Stimulated activated CD4-positive, alpha-beta T cell treated with anti-CD3 and anti-CD28 coated beads, Interleukin-2, amount 100 ng/mL, for 4 hours (primary cell): Measurements from ENCODE around the gene MEX3B.

ENCODE experiments used
- DNase-seq: peaks from one replicate; pipeline ENCODE4 v3.0.0-alpha.2; 2020; ENCODE audit warnings: low read depth

Gene MEX3B

GRCh38 chr15:82045892-82046665, at the start of gene MEX3B:
Gene MEX3B (minus strand): TSS chr15:82046018. CDS start chr15:82045705, 313 bp downstream.
- DNase-seq = peak; percentile 93

DNA sequence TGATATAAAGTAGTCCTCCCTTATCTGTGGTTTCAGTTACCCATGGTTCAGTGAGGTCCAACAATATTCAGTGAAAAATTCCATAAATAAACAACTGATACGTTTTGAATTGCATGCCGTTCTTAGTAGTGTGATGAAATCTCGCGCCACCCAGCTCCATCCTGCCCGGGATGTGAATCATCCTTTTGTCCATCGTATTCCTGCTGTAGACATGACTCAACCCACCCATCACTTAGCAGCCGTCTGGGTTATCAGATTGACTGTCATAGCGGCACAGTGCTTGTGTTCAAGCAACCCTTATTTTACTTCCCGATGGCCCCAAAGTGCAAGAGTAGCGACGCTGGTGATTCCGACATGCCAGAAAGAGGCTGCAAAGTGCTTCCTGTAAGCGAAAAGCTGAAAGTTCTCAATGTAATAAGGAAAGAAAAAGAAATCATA, 48.0 kb upstream of the MEX3B start:
- DNase-seq = no peak

DNA sequence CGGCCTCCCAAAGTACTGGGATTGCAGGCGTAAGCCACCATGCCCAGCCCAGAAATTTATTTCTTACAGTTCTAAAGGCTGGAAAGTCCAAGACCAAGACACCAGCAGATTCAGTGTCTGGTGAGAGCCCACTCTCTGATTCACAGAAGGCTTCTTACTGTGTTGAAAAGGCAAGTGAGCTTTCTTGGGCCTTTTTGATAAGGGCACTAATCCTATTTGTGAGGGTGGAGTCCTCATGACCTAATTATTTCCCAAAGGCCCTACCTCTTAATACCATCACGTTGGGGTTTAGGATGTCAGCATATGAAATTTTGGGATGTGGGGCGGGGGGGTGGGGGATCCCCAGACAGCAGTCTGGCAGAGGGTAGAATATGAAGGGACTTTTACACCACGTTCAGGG, 47.5 kb upstream of the MEX3B start:
- no peak for DNase-seq

- no peak for DNase-seq
Observed at GRCh38 chr15:82091636-82092140, 45.9 kb upstream of the MEX3B start.

- no peak for DNase-seq
Observed at GRCh38 chr15:82086243-82086995, 40.6 kb upstream of the MEX3B start.

GRCh38 chr15:82081914-82082762, 36.3 kb upstream of the MEX3B start:
- no peak for DNase-seq

DNA sequence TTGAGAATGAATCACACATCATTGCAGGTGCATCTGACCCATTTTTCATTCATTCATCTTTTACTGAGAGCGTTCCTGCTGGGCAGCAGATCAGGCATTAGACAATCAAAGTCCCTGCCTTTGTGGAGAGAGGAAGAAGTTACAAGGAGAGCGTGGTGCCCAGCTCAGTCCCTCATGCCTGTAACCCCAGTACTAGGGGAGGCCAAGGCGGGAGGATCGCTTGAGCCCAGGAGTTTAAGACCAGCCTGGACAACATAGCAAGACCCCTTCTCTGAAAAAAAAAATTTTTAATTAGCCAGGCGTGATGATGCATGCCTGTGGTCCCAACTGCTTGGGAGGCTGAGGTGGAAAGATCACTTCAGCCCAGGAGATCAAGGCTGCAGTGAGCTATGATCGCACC, 35.0 kb upstream of the MEX3B start:
- DNase-seq = no peak

- no peak for DNase-seq
Observed at GRCh38 chr15:82079736-82080135, 33.9 kb upstream of the MEX3B start.

- no peak for DNase-seq
Observed at GRCh38 chr15:82074610-82075009, 28.8 kb upstream of the MEX3B start.

GRCh38 chr15:82072926-82073537, 27.2 kb upstream of the MEX3B start:
- no peak for DNase-seq

- DNase-seq = no peak
Observed at GRCh38 chr15:82066455-82066854, 20.6 kb upstream of the MEX3B start.

DNA sequence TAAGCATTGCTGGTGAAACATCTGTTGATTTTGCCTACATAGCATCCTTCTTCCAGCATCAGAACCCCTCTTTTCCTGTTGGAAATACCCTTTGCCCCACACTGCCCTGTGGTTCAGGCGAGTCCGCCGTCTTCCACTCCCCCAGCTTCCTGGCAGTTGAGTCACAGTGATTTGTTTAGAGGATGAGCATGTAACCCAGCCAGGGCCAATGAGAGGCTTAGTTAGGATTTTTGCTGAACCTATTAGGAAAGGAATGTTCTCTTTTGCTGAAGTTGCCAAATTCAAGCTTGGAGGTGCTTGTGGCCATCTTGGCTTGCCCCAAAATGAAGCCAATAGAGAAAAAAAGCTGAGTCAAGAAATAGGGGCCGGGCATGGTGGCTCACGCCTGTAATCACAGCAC, 19.0 kb upstream of the MEX3B start:
- no peak for DNase-seq

DNA sequence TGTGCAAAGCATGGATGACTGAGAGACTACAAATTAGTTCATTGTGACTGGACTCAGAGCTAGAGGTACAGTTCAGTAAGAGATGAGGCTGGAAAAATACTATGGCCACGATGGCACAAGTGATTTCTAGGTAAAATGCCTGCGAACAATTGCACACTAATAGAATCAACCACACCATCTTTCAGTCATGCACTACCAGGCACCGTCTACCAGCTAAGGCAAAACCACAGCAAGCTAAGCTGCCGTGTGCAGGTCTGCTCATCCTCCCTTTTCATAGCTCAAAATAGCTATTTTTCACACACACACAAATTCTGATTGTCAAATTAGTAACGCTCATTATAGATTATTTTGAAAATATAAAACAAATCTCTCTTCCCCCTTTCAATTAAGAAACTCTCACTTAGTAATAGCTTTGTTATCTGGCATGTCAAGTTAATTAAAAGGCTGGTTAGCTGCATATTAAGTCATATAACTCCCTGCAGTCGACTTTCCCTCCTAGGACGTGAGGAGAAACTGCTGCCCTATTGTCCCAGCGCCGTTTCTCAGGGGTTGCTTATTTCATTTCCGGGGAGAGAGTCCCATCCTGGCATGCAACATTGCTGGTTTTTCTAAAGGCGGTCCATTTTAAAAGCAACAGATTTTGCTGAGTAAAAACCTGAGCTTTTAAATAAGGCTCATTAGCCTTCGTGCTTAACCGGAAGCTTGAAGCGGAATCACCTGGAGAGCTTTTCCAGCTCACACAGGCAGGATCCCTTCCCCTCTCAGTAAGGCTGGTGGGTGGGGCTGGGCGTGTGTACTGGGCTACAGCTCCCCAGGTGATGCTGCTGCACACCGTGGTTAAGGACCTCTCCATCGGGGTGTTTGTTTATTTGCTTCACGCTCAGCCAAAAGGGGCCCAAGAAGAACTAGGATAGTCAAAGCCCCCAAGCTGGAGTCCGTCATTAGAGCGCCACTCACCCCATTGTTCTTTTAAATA, 16.9 kb upstream of the MEX3B start:
- no peak for DNase-seq

DNA sequence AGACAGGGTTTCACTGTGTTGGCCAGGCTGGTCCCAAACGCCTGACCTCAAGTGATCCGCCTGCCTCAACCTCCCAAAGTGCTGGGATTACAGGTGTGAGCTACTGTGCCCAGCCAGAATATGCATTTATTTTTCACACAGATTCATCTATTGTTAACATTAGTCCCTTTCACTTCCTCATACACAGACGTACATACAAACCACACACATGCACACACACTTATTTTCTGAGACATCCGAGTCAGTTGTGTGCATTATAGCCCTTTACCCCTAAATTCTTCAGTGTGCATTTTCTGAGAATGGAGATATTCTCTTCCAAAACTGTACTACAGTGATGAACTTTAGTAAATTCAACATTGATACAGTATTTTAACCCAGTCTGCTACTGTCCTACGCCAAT, 15.0 kb upstream of the MEX3B start:
- no peak for DNase-seq

- no peak for DNase-seq
Observed at GRCh38 chr15:82058517-82059204, 12.8 kb upstream of the MEX3B start.

- no peak for DNase-seq
Observed at GRCh38 chr15:82058026-82058425, 12.2 kb upstream of the MEX3B start.

GRCh38 chr15:82056958-82057823, 11.4 kb upstream of the MEX3B start:
- DNase-seq = no peak

DNA sequence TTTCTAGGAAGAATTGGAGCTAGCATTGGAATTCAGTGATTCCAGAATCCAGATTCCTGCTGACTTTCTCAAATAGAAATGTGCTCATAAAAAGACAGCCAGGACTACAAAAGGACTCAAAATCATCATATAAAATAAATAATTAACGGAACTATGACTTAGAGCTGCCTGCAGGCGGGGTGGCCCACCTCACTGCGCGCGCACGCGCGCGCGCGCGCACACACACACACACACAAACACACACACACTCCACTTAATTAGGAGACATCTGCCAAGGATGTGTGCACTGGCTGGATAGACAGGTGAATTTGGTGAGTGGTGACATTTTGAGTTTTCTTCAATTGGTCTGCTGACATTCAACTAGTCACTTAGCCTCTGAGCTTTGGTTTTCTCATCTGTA, 6.9 kb upstream of the MEX3B start:
- no peak for DNase-seq

- no peak for DNase-seq
Observed at GRCh38 chr15:82051664-82052063, 5.8 kb upstream of the MEX3B start.
